IMR-90 (cell line): Measurements from ENCODE around the gene CUX1.

Source experiments
- CHD1 ChIP-seq: IDR thresholded peaks from 2 replicates; pipeline ENCODE4 v1.6.1; 2012; ENCODE audit warnings: low read depth, low read length, improper control_type of control experiment
- CTCF ChIP-seq: conservative IDR thresholded peaks from 2 replicates; pipeline ENCODE4 v1.5.1; 2012; ENCODE audit warnings: mild to moderate bottlenecking, low read depth, low read length, improper control_type of control experiment
- ELK1 ChIP-seq: fragments of 150-350 bp; IDR thresholded peaks from 2 replicates; pipeline ENCODE4 v1.6.1; 2016; ENCODE audit warnings: low read depth, mild to moderate bottlenecking, low read length, moderate library complexity, borderline replicate concordance
- MAFK ChIP-seq: IDR thresholded peaks from 2 replicates; pipeline ENCODE4 v1.6.1; 2012; ENCODE audit warnings: low read depth, low read length, improper control_type of control experiment
- MAZ ChIP-seq: IDR thresholded peaks from 2 replicates; pipeline ENCODE4 v1.6.1; 2012; ENCODE audit warnings: low read depth, mild to moderate bottlenecking, low read length, improper control_type of control experiment, moderate library complexity, borderline replicate concordance
- POLR2A ChIP-seq: IDR thresholded peaks from 2 replicates; pipeline ENCODE4 v1.6.1; 2012; ENCODE audit warnings: mild to moderate bottlenecking, low read depth, low read length
- RAD21 ChIP-seq: IDR thresholded peaks from 2 replicates; pipeline ENCODE4 v1.6.1; 2012; ENCODE audit warnings: low read length, improper control_type of control experiment
- RCOR1 ChIP-seq: IDR thresholded peaks from 2 replicates; pipeline ENCODE4 v1.6.1; 2012; ENCODE audit warnings: mild to moderate bottlenecking, low read length, improper control_type of control experiment; ENCODE audit not compliant: insufficient replicate concordance
- RFX5 ChIP-seq: IDR thresholded peaks from 2 replicates; pipeline ENCODE4 v1.8.0; 2012; ENCODE audit warnings: low read depth, mild to moderate bottlenecking, low read length, moderate library complexity

GRCh38 chr7:102029616-102030015 is 212.2 kb downstream of the CUX1 start:
- no peak for TF ChIP-seq POLR2A
- TF ChIP-seq CTCF, result no peak
- no peak for TF ChIP-seq MAFK
- no peak for TF ChIP-seq RCOR1
- no peak for TF ChIP-seq ELK1
- TF ChIP-seq RAD21, result no peak
- TF ChIP-seq MAZ, result no peak
- no peak for TF ChIP-seq RFX5
- no peak for TF ChIP-seq CHD1
